GM15510 (cell line): ENCODE data around the gene LONP2.

Experiments
- POLR2A ChIP-seq: IDR thresholded peaks from 3 replicates; pipeline ENCODE4 v1.6.1; 2011; ENCODE audit warnings: borderline replicate concordance; ENCODE audit not compliant: insufficient read length; ENCODE audit errors: extremely low read depth

LONP2 gene

DNA sequence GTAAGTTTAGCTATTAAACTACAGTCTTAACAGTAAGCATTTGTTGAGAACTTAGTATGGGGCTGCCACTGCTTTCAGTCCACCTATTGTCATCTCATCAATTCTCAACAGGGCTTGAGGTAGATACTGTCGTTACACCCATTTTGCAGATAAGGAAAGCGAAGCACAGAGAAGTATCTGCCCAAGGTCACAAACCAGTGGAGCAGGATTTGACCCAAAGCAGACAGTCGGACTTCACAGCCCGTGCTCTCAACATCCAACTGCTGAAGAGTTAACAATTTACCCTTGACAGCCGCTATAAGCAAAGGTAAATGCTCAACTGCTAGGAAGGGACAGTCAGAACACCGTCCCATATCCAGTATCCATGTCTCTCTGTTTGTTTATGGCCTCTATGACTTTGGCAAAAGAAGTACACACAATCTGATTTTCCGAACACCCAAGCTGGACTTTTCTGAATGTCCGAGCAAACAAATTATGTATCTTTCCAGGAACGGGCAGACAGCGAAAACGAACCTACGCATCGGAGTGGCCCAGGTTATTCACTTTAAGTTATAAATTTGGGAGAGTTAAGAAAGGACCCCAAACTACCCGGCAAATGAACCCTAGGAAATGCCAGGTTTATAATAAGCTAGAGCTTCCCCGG, 139.9 kb downstream of the LONP2 start:
- no peak for TF ChIP-seq POLR2A

DNA sequence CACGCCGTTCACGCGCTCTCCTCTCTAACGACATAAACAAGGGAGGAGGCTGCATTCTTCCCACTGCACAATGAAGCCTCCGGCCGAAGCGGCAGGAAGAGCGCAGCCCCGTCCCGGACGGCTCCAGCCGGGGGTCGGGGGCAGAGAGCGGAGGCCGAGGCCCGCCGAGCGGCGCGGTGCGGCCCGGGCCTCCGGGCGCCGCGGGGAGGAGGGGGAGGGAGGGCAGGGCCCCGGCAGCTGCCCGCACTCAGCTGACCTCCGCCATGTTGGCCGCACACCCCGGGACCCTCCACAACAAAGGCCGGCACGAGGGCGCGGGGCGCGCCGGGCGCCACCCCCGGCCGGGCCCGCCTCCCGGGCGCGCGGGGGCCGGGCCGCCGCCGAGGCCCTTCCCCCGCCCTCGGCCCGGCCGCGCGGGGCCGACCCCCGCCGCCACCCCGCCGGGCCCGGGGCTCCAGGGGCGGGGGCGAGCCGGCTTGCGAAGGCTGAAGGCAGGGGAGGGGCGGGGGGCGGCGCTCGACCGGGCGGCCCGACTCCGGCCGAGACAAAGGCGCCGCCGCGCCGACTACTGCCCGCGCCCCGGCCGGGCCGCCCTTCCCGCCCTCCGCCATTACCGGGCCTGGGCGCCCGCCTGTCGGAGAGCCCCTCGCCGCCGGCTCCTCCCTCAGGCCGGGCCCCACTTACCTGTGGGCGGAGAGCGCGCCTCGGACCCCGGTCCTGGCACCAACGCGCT, 140.6 kb downstream of the LONP2 start:
- TF ChIP-seq POLR2A, result no peak

DNA sequence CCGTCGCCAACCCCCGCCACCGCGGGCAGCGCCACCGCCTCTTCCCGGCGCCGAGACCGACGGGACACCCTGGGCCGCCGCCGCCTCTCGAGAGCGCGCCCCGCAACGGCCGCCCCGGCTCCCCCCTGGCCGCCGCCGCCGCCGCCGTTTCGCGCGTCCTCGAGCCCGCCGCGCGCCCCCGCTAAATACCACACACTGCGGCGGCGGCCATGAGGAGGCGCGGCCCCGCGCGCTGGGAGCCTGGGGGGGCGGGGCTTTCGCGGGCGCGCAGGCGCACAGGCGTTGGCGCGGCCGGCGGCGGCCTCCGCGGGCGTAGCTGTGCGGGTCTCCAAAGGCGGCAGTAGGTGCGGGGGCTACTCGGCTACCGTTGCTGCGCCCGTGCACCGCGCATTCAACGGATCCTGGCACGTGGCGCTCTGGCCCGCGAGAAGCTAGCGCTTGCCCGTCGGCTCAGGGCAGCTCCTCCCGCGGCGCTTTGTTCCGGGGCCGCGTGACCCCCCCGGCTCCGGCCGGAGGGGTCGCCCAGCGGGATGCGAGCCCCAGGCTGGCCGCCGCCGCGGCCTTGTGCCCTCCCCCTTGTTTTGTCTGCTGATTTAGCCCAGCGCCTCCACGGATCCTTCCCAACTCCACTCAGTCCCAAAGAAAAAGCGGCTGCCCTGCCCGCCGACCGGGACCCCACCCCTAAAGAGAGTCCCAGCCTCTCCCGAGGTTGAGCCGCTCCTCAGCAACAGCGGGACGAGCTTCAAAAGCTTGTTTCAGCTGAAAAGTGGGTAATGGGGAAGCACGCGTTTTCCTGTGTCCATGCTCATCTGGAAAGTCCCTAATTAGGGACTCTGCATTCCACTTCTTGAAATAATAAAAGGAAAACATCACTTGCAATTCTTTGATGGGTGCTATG, 141.4 kb downstream of the LONP2 start, which contains the start of gene SIAH1:
TSS of gene SIAH1 (minus strand) at position 161 of the 898 bp plus-strand sequence. CDS start 22,985 bp downstream, outside the sequence.
- TF ChIP-seq POLR2A, result peak; percentile 94

DNA sequence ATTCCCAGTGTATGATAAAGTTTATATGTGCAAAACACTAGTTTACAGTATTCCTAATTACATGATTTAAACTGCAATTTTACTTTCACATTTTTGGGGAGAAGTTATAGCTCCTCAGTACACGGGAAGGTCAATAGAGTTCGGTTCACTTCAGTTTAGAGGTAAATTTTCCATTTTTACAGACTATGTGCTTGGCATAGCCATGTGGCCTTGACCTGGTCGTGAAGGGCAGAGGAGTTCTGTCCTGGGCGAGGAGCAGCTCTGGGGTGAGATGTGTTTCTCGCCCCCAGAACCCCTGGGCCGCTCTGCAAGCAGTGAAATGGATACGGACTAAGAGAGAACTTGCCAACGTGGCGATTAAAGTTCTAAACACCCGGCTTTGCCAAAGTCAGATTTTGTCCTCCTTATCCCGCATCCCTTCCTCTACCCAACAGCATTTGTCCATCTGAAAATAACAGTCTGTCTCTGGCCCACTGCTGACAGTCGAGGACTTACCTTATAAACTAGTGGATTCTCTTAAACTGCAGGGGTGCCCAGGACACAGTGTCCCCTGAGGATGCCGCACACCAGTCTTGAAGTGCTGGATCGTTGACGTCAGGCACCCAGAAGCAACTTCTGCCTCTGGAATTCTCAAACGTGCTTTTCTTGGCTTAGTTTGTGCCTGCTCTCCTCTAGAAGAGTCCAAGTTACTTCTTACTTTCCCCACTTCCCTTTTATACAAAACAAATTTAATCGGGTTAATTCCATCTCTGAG, 142.6 kb downstream of the LONP2 start:
- no peak for TF ChIP-seq POLR2A

DNA sequence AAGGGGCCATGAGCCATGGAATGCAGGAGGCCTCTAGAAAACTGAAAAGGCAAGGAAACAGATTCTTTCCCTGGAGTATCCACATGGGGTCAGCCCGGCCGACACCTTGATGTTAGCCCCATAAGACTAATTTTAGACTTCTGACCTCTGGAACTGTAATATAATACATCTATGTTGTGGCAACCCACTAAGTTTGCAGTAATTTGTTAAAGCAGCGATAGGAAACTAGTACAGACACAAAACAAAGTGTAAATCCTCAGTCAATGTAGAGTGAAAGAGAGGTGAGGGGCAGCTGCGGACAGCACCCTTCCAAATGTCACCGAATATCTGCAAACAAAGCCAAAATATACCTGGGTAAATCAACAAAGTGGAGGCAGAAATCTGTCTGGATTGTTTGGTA, 148.3 kb downstream of the LONP2 start:
- no peak for TF ChIP-seq POLR2A

DNA sequence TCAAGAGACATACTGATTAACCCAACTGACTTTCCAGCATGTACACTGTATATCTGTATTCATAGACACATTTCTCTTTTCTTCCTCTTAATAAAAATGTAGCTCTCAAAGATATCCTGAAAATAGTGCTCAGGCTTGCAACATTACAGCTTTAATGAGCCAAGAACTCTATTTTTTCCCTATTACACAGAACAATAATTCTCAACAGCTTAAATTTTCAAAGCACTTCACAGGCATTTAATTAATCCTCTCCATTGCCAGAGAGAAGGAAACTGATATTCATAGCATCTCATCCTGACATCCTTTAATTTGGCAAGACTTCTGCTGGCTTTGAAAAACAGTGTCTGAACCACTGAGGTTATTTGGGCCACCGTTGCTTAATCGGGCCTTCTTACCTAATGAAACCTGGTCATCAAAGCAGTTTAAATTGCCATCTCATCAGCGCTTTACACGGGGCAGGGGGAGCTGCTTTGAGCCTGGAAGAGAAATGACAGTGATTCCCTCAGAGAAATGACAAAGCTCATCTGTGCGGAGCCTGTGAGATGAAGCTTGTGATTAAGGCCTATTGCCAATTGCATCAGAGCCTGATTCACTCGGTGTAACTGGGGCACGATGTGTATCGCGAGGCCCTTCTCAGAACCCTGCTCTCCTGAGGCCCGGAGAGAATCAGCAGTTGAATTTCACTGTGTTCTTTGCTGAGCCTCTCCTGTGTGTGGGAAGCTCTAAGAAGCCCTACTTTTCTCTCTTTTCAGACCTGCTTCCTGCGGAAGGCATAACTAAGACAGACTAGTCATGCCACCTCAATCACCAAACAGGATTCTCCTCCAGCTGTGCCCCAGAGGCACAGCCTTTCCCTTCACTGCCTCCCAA, 149.6 kb downstream of the LONP2 start:
- no peak for TF ChIP-seq POLR2A

DNA sequence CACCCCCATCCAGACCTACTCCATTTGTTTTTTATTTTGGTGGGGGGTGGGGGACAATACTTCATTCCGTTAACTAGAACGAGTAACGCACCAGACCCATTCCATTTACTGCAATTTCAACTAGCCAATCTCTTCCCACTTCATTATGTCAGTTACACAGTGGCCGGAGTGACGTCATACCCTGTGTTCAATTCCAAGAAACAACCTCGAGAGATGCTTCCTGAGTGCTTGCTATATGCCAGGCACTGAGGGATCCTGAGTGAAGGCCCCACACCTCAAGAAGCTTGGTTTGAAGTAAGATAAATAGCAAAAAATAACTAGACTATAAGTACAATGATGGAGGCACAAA, 150.2 kb downstream of the LONP2 start:
- no peak for TF ChIP-seq POLR2A

DNA sequence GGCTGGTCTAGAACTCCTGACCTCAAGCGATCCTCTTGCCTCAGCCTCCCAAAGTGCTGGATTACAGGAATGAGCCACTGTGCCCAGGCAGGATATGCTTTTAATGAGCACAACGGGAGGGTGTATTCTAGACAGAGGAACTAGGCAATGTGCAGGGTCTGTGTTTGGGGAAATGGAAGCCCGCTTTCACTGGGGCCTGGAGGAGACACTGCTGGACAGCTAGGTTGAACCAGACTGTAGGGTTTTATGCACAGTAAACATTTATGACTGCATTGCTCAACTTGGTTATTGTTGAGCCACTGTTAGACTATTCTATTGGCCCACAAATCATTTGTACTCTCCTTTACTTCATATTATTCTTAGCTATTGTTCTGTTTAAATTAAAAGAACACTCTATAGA, 151.3 kb downstream of the LONP2 start:
- no peak for TF ChIP-seq POLR2A

DNA sequence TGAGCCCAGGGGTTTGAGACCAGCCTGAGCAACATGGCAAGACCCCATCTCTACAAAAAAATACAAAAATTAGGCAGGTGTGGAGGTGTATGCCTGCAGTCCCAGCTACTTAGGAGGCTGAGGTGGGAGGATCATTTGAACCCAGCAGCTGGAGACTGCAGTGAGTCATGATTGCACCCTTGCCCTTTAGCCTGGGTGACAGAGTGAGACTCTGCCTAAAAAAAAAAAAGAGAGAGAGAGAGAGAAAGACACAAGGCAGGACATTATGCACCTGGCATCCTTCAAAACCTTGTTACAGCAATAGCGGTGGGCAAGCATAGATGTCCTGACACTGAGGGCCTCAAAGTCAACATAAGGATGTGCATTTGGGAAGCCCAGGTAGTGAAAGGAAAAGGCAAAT, 161.1 kb downstream of the LONP2 start:
- TF ChIP-seq POLR2A, result no peak

DNA sequence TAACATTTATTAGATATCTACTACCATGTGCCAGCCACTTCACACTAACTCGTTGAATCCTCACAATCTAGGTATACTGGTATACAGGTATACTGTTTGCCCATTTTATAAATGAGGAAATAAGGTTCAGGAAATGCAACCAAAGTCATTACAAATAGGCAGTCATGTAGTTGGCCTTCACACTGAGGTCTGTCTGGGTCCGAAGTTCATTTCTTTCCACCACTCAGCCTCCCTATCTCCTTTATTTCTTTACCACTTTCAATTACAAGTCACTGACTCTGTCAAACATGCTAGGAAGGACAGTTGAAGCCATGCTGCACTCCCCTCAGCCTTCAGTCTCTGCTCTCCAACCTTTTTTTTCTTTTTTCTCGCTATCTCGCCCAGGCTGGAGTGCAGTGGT, 161.8 kb downstream of the LONP2 start:
- no peak for TF ChIP-seq POLR2A
